Urinary bladder (tissue), 4 donors: Measurements from ENCODE around the gene RAP1A. TPM values are rescaled to one million over a fixed set of nuclear protein-coding genes. Genes with fewer than 3 reads are reported as not detected.
A peak's percentile ranks its signal among the peaks of the same experiment; 100 is the strongest.
"Not testable (repeated sequence)": the region's sequence is repeated elsewhere in the genome, so short reads cannot be mapped to it uniquely, and the experiment has no call there.

ENCODE experiments used
- DNase-seq: peaks from one replicate; pipeline ENCODE4 v3.0.0-alpha.2; 2015; ENCODE audit errors: extremely low spot score
- H3K27ac ChIP-seq: one replicate; pipeline ENCODE4 v1.5.1; 2013; ENCODE audit warnings: low read depth, mild to moderate bottlenecking, moderate library complexity
- H3K36me3 ChIP-seq: one replicate; pipeline ENCODE4 v1.6.1; 2013; ENCODE audit warnings: mild to moderate bottlenecking, moderate library complexity; ENCODE audit not compliant: insufficient read depth
- H3K4me1 ChIP-seq: one replicate; pipeline ENCODE4 v1.6.1; 2013; ENCODE audit warnings: mild to moderate bottlenecking, moderate library complexity; ENCODE audit not compliant: insufficient read depth
- H3K4me3 ChIP-seq: one replicate; pipeline ENCODE4 v1.5.1; 2013; ENCODE audit warnings: low read depth, low read length
- WGBS: extraction: QIAGEN DNeasy Blood & Tissue Kit; methylation state at CpG from one replicate; pipeline ENCODE4 v1.1.7; 2013; 5-methylcytosine and 5-hydroxymethylcytosine counted together
- polyA plus RNA-seq: library from polyadenylated mRNA; stranded (reverse); fragments of 200-250 nt; gene quantifications from one replicate; pipeline ENCODE4 v1.2.3, GENCODE V29; 2013
- total RNA-seq: library from RNA; depleted of rRNA; stranded (reverse); fragments of >200 nt; gene quantifications from one replicate; pipeline ENCODE4 v1.2.3, GENCODE V29; 2014
- donor health status: healthy with polysubstance abuse.
- donor health status: healthy.

RAP1A gene
- total and polyA plus RNA-seq, 2 donors, result 89.8 to 199 TPM

- no peak overlapping the region for H3K27ac ChIP-seq
- WGBS, result 82% methylated on average over 3 of the region's 3 CpGs
- H3K4me1 ChIP-seq, result no peaks in the 10 kb centered on the region
- H3K36me3 ChIP-seq, result no peaks in the 10 kb centered on the region
- no peak overlapping the region for H3K4me3 ChIP-seq
- no peak for DNase-seq
Measured at GRCh38 chr1:111604931-111605330, 14.7 kb upstream of the RAP1A start.

DNA sequence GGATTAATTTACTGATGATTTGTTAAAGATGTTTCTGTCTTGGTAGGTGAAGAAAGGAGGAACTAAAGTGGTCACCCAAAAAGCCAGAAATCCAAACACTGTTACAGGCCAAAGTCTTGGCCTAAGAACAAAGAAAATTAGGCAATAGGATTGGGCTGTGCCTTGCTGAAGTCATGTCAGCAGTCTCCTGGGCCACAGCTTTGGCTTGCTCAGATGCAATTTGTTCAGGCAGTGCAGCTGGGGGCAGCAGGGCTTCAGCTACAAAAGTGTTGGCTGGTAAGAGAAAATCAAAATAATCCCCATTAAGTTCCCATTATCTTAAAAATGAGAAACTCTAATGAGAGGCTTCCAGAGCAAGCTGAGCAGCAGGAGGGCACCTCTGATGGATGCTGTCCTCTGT lies 14.0 kb upstream of the RAP1A start:
- no peaks in the 10 kb centered on the region for H3K4me1 ChIP-seq

GRCh38 chr1:111606457-111607215 lies 13.0 kb upstream of the RAP1A start:
- WGBS, result 54% methylated on average over 6 of the region's 8 CpGs
- DNase-seq, H3K4me1 ChIP-seq, H3K4me3 ChIP-seq, H3K27ac ChIP-seq, H3K36me3 ChIP-seq: not testable (repeated sequence)

More for the DNA sequence above, 14.0 kb upstream of the RAP1A start:
- no peak for DNase-seq
- no peaks in the 10 kb centered on the region for H3K36me3 ChIP-seq
- H3K27ac ChIP-seq, result no peak overlapping the region
- no peak overlapping the region for H3K4me3 ChIP-seq

DNA sequence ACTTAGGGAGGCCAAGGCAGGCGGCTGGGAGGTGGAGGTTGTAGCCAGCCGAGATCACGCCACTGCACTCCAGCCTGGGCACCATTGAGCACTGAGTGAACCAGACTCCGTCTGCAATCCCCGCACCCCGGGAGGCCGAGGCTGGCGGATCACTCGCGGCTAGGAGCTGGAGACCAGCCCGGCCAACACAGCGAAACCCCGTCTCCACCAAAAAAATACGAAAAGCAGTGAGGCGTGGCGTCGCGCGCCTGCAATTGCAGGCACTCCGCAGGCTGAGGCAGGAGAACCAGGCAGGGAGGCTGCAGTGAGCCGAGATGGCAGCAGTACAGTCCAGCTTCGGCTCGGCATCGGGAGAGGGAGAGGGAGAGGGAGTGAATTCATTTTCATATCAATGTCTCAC lies 11.1 kb upstream of the RAP1A start:
- WGBS, result 90% methylated on average over 24 of the region's 24 CpGs
- not testable (repeated sequence) for H3K4me3 ChIP-seq, H3K27ac ChIP-seq, DNase-seq, H3K36me3 ChIP-seq, H3K4me1 ChIP-seq

GRCh38 chr1:111611986-111612385 lies 7.6 kb upstream of the RAP1A start:
- no peak overlapping the region for H3K27ac ChIP-seq
- no peaks in the 10 kb centered on the region for H3K36me3 ChIP-seq
- WGBS, result 69% methylated on average over 2 of the region's 2 CpGs
- no peak overlapping the region for H3K4me3 ChIP-seq
- no peaks in the 10 kb centered on the region for H3K4me1 ChIP-seq
- DNase-seq, result no peak

- no peak for DNase-seq
- no peaks in the 10 kb centered on the region for H3K4me1 ChIP-seq
- H3K27ac ChIP-seq, result no peak overlapping the region
- no peaks in the 10 kb centered on the region for H3K36me3 ChIP-seq
- WGBS, result 69% methylated on average over 3 of the region's 3 CpGs
- no peak overlapping the region for H3K4me3 ChIP-seq
Measured at GRCh38 chr1:111615870-111616715, 3.5 kb upstream of the RAP1A start.

- 86% methylated on average over 2 of the region's 2 CpGs for WGBS
- no peaks in the 10 kb centered on the region for H3K4me1 ChIP-seq
- no peak overlapping the region for H3K4me3 ChIP-seq
- DNase-seq, result no peak
- no peaks in the 10 kb centered on the region for H3K36me3 ChIP-seq
- no peak overlapping the region for H3K27ac ChIP-seq
Measured at GRCh38 chr1:111618081-111618480, 1.5 kb upstream of the RAP1A start.

DNA sequence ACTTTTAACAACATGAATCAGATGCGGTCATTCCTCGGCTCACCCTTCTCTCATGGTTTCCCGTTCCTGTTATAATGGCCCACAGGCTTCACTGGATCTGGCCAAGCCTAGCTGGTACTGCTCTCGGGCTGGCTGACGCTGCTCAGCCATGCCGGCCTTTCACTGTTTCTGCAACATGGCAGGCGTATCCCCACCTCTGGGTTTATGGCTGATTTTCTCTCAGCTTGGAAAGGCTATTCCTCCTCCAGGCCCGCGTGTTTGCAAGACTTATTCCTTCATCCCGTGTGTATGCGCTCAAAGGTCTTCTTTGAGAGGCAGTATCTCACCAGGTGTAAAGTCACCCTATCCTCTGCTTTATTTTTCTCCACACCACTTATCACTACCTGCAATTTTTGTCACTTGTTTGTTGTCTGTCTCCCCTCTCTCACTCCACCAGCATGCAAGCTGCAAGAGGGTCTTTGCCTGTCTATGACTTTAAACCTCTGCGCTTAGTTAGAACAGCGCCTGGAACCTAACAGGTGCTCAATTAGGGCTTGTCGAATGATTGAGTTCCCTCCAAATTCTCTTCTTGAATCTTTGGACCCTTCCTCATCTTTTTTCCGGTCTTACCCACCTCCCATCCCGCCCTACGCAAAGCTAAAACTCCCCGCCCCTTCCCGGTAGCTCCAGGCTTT lies 491 bp upstream of the RAP1A start:
- DNase-seq, result no peak
- Histone ChIP-seq H3K36me3 (no peaks in the 10 kb centered on the region), H3K27ac (peak overlapping the region; percentile 54), H3K4me1 (no peaks in the 10 kb centered on the region), H3K4me3 (peak overlapping the region; percentile 86)
- WGBS, result 46% methylated on average over 19 of the region's 19 CpGs

- no peaks in the 10 kb centered on the region for H3K36me3 ChIP-seq
- 1% methylated on average over 12 of the region's 12 CpGs for WGBS
- DNase-seq, result no peak
- H3K4me3 ChIP-seq, result peak overlapping the region; percentile 86
- H3K27ac ChIP-seq, result peak overlapping the region; percentile 95
- H3K4me1 ChIP-seq, result no peaks in the 10 kb centered on the region
Measured at GRCh38 chr1:111620441-111620971, 917 bp downstream of the RAP1A start.

DNA sequence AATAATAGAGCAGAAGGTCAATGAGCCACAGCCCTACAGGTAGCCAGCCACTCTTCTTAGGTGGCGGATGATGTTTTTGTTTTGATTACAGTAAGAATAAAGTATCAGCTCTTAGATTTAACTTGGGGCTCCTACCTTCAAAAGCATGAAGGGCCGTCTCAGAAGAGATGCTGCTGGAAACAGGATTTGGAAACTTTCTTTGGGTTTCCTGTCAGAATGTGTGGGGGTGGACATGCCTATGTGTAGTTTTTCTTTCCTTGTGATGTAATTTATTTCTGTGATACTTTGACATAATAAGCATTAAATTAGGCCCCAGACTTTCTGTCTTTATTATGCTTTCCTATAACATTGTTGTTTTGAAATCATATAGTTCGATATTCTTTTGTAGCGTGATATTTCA lies 1.5 kb downstream of the RAP1A start:
- no peaks in the 10 kb centered on the region for H3K4me1 ChIP-seq
- H3K36me3 ChIP-seq, result no peaks in the 10 kb centered on the region
- H3K4me3 ChIP-seq, result peak overlapping the region; percentile 86
- H3K27ac ChIP-seq, result peak overlapping the region; percentile 45
- DNase-seq, result no peak
- WGBS, result 40% methylated on average over 4 of the region's 4 CpGs

GRCh38 chr1:111622166-111622565 lies 2.6 kb downstream of the RAP1A start:
- no peaks in the 10 kb centered on the region for H3K36me3 ChIP-seq
- H3K4me1 ChIP-seq, result no peaks in the 10 kb centered on the region
- H3K27ac ChIP-seq, result no peak overlapping the region
- DNase-seq, result no peak
- H3K4me3 ChIP-seq, result no peak overlapping the region

DNA sequence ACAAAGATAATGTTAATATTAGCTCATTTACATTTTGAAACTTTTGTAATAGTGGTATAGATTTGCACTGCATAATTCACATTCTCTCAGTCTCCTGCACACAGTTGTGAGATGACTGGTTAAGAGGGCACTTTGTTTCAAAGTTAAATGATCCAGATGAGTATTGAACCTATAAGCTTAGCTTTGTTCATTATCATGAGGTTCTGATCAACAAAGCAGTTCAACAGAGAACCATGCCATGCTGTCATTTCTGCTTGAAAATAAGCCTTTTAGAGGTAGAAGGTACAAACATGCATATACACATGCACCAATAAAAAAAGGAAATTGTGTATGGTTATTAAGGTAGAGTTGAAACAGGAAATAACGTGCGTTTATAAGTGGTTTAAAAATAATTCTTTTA lies 4.8 kb downstream of the RAP1A start:
- Histone ChIP-seq H3K36me3 (peaks cover 2% of the 10 kb centered on the region), H3K4me1 (no peaks in the 10 kb centered on the region), H3K27ac (no peak overlapping the region), H3K4me3 (no peak overlapping the region)
- WGBS, result 43% methylated on average over 2 of the region's 2 CpGs
- DNase-seq, result no peak

GRCh38 chr1:111625276-111625675 lies 5.7 kb downstream of the RAP1A start:
- no peak for DNase-seq
- H3K4me1 ChIP-seq, result no peaks in the 10 kb centered on the region
- H3K27ac ChIP-seq, result no peak overlapping the region
- WGBS, result 17% methylated on average over 1 of the region's 1 CpG
- peaks cover 2% of the 10 kb centered on the region for H3K36me3 ChIP-seq
- H3K4me3 ChIP-seq, result no peak overlapping the region
